H1 (cell line): ENCODE results near the gene BBS9. TPM values are rescaled to one million over a fixed set of nuclear protein-coding genes. Genes with fewer than 3 reads are reported as not detected.

Source experiments
- CTCF ChIA-PET: fragments of 300-600 bp; sonication (Branson Sonifier 250); formaldehyde crosslinking; loops from one replicate; lab custom pipeline; 2021; ENCODE audit not compliant: partially characterized antibody; lab: Charles Lee
- POLR2A ChIA-PET: fragments of 300-600 bp; sonication (Branson Sonifier 250); formaldehyde crosslinking; loops from one replicate; lab custom pipeline; 2021; ENCODE audit warnings: inconsistent platforms; ENCODE audit not compliant: partially characterized antibody; lab: Charles Lee
- DNase-seq, 2 experiments: peaks; one replicate each; pipeline versions ENCODE4 v3.0.0 to v3.0.0-alpha.2; 2010 to 2022; ENCODE audit warnings: low spot score in 2 of 2, low read depth in 1 of 2, mixed read lengths in 1 of 2
- FAIRE-seq: peaks from 2 replicates; lab custom pipeline; 2011; peaks lifted over from hg19 to GRCh38; lab: Jason Lieb, UNC
- H2AFZ ChIP-seq: 2 replicates; pipeline ENCODE4 v1.8.1; 2012; ENCODE audit warnings: low read length, inconsistent platforms
- H2AK5ac ChIP-seq: 2 replicates; pipeline ENCODE4 v1.6.1; 2013; ENCODE audit warnings: low read depth, low read length
- H2BK120ac ChIP-seq: replicated peaks from 2 replicates; pipeline ENCODE3; 2013; ENCODE audit warnings: low read depth, low read length, inconsistent platforms
- H2BK12ac ChIP-seq: 2 replicates; pipeline ENCODE4 v1.6.1; 2013; ENCODE audit warnings: low read depth, low read length
- H2BK15ac ChIP-seq: 2 replicates; pipeline ENCODE4 v1.6.1; 2013; ENCODE audit warnings: low read length
- H2BK20ac ChIP-seq: 2 replicates; pipeline ENCODE4 v1.6.1; 2013; ENCODE audit warnings: low read length
- H2BK5ac ChIP-seq: 2 replicates; pipeline ENCODE4 v1.6.1; 2013; ENCODE audit warnings: low read depth, low read length
- H3K14ac ChIP-seq: 2 replicates; pipeline ENCODE4 v1.6.1; 2013; ENCODE audit warnings: inconsistent platforms; ENCODE audit not compliant: insufficient read length
- H3K18ac ChIP-seq: 2 replicates; pipeline ENCODE4 v1.6.1; 2013; ENCODE audit warnings: low read length; ENCODE audit errors: extremely low read depth
- H3K23ac ChIP-seq: 2 replicates; pipeline ENCODE4 v1.6.1; 2013; ENCODE audit warnings: inconsistent platforms; ENCODE audit not compliant: insufficient read length
- H3K23me2 ChIP-seq: 2 replicates; pipeline ENCODE4 v1.6.1; 2013; ENCODE audit warnings: low read depth, low read length
- H3K27ac ChIP-seq: 2 replicates; pipeline ENCODE4 v1.6.1; 2011; ENCODE audit warnings: low read depth, low read length, inconsistent platforms
- H3K27me3 ChIP-seq, 4 experiments: replicated peaks in 1 of 4; 1 replicate in 1 of 4; 2 replicates in 3 of 4; pipeline versions ENCODE4 v1.6.1 to v1.8.1; 2011 to 2013; ENCODE audit warnings: low read length in 3 of 4, mild to moderate bottlenecking in 3 of 4, inconsistent platforms in 2 of 4, mixed read lengths in 2 of 4, moderate library complexity in 1 of 4; ENCODE audit not compliant: control insufficient read depth in 3 of 4, insufficient read depth in 3 of 4; ENCODE audit errors: extremely low read depth in 1 of 4
- H3K36me3 ChIP-seq, 4 experiments: 2 replicates each; pipeline versions ENCODE4 v1.6.1 to v1.8.1; 2011 to 2013; ENCODE audit warnings: mild to moderate bottlenecking in 4 of 4, low read length in 3 of 4, moderate library complexity in 2 of 4, control low read depth in 1 of 4, inconsistent platforms in 1 of 4; ENCODE audit not compliant: insufficient read depth in 4 of 4, control insufficient read depth in 2 of 4
- H3K4ac ChIP-seq: replicated peaks from 2 replicates; pipeline ENCODE3; 2013; ENCODE audit warnings: low read length, low read depth, mixed read lengths, inconsistent platforms; ENCODE audit not compliant: insufficient read length
- H3K4me1 ChIP-seq, 4 experiments: replicated peaks in 1 of 4; 1 replicate in 1 of 4; 2 replicates in 3 of 4; pipeline versions ENCODE4 v1.6.1 to v1.8.1; 2011 to 2013; ENCODE audit warnings: low read length in 3 of 4, inconsistent platforms in 2 of 4, mixed read lengths in 1 of 4; ENCODE audit not compliant: insufficient read depth in 4 of 4, control insufficient read depth in 3 of 4
- H3K4me2 ChIP-seq, 2 experiments: 2 replicates each; pipeline versions ENCODE4 v1.6.1 to v1.8.1; 2011 to 2013; ENCODE audit warnings: low read depth in 2 of 2, low read length in 2 of 2, control low read depth in 1 of 2, inconsistent platforms in 1 of 2, mild to moderate bottlenecking in 1 of 2; ENCODE audit not compliant: insufficient read depth in 1 of 2
- H3K4me3 ChIP-seq, 4 experiments: fragments of 200-600, 300-600 bp in 1 of 4; sonication (generic), shearing (Covaris generic), sonication (Bioruptor Twin) in 1 of 4; 2 replicates each; pipeline versions ENCODE4 v1.5.1 to v1.8.1; 2011 to 2016; ENCODE audit warnings: low read length in 4 of 4, low read depth in 3 of 4, control low read depth in 2 of 4, inconsistent platforms in 2 of 4, mild to moderate bottlenecking in 2 of 4, mixed read lengths in 1 of 4, moderate library complexity in 1 of 4; ENCODE audit not compliant: insufficient read depth in 2 of 4; ENCODE audit errors: extremely low read depth in 1 of 4
- H3K56ac ChIP-seq: replicated peaks from 2 replicates; pipeline ENCODE3; 2013; ENCODE audit warnings: low read depth, mild to moderate bottlenecking, mixed read lengths, low read length, inconsistent platforms; ENCODE audit not compliant: insufficient read length
- H3K79me1 ChIP-seq: 2 replicates; pipeline ENCODE4 v1.6.1; 2013; ENCODE audit warnings: low read depth, low read length, control low read depth
- H3K79me2 ChIP-seq, 2 experiments: 2 replicates each; pipeline versions ENCODE4 v1.6.1 to v1.8.1; 2012 to 2013; ENCODE audit warnings: low read length in 2 of 2, mild to moderate bottlenecking in 2 of 2, inconsistent platforms in 1 of 2; ENCODE audit not compliant: insufficient read depth in 2 of 2, control insufficient read depth in 1 of 2
- H3K9ac ChIP-seq, 4 experiments: replicated peaks in 1 of 4; 1 replicate in 1 of 4; 2 replicates in 3 of 4; pipeline versions ENCODE4 v1.6.1 to v1.8.1; 2011 to 2013; ENCODE audit warnings: low read depth in 3 of 4, low read length in 3 of 4, control low read depth in 2 of 4, mild to moderate bottlenecking in 2 of 4, moderate library complexity in 2 of 4, inconsistent platforms in 1 of 4; ENCODE audit errors: extremely low read depth in 1 of 4
- H3K9me3 ChIP-seq, 2 experiments: 2 replicates each; pipeline versions ENCODE4 v1.6.1 to v1.8.1; 2012 to 2013; ENCODE audit warnings: mild to moderate bottlenecking in 2 of 2, moderate library complexity in 2 of 2, control low read depth in 1 of 2, inconsistent platforms in 1 of 2, low read depth in 1 of 2, low read length in 1 of 2, mixed read lengths in 1 of 2; ENCODE audit not compliant: insufficient read depth in 2 of 2
- H4K20me1 ChIP-seq, 2 experiments: replicated peaks in 1 of 2; 2 replicates each; pipeline versions ENCODE3 to v1.8.1; 2011 to 2013; ENCODE audit warnings: inconsistent platforms in 2 of 2, low read length in 2 of 2, mild to moderate bottlenecking in 1 of 2; ENCODE audit not compliant: insufficient read depth in 2 of 2, control insufficient read depth in 1 of 2
- H4K5ac ChIP-seq: 2 replicates; pipeline ENCODE4 v1.6.1; 2013; ENCODE audit warnings: low read length, low read depth, mixed read lengths, inconsistent platforms; ENCODE audit not compliant: insufficient read length
- H4K8ac ChIP-seq: 2 replicates; pipeline ENCODE4 v1.8.0; 2013; ENCODE audit warnings: mild to moderate bottlenecking, moderate library complexity, low read length, inconsistent platforms; ENCODE audit not compliant: insufficient read depth; ENCODE audit errors: extremely low read depth
- H4K91ac ChIP-seq: replicated peaks from 2 replicates; pipeline ENCODE3; 2013; ENCODE audit warnings: low read length, mixed read lengths, inconsistent platforms; ENCODE audit not compliant: insufficient read length
- MAFK ChIP-seq: IDR thresholded peaks from 2 replicates; pipeline ENCODE4 v1.6.1; 2012; ENCODE audit warnings: low read depth, mild to moderate bottlenecking, improper control_type of control experiment, low read length
- SIX5 ChIP-seq: IDR thresholded peaks from 2 replicates; pipeline ENCODE4 v1.6.1; 2011; ENCODE audit warnings: mild to moderate bottlenecking, low read depth, low read length
- SRF ChIP-seq: IDR thresholded peaks from 2 replicates; pipeline ENCODE4 v1.6.1; 2011; ENCODE audit warnings: mild to moderate bottlenecking, low read depth, low read length, moderate library complexity
- SUZ12 ChIP-seq: fragments of 200-600 bp; sonication (generic); IDR thresholded peaks from 2 replicates; pipeline ENCODE4 v1.6.1; 2012; ENCODE audit warnings: mild to moderate bottlenecking, inconsistent platforms, low read length, moderate library complexity, mixed read lengths
- TAF7 ChIP-seq: optimal IDR thresholded peaks from 2 replicates; pipeline ENCODE3; 2011; ENCODE audit warnings: low read depth, mild to moderate bottlenecking, inconsistent platforms, low read length, moderate library complexity, borderline replicate concordance
- WGBS, 2 experiments: shearing (Covaris generic) in 1 of 2; methylation state at CpG; one replicate each; pipeline versions ENCODE4 v1.1.6 to v1.1.7; 2013 to 2015; ENCODE audit warnings: low lambda C conversion rate in 2 of 2, mixed read lengths in 2 of 2, inconsistent platforms in 1 of 2, low coverage in 1 of 2, missing lambda C conversion rate in 1 of 2; ENCODE audit not compliant: insufficient replicate concordance in 2 of 2, insufficient coverage in 1 of 2, insufficient read length in 1 of 2; ENCODE audit errors: extremely low coverage in 1 of 2, missing lambda C conversion rate in 1 of 2; 5-methylcytosine and 5-hydroxymethylcytosine counted together
- polyA plus RNA-seq, 7 experiments: library from polyadenylated mRNA; depleted of rRNA in 3 of 7; stranded (reverse) in 5 of 7; unstranded in 2 of 7; fragments of >200 nt in 5 of 7; fragments of 200-250 nt in 2 of 7; gene quantifications; 1 replicate in 5 of 7; 2 replicates in 1 of 7; 4 replicates in 1 of 7; pipeline versions ENCODE4 v1.2.1 to v1.2.3, GENCODE V29; 2011 to 2013; ENCODE audit warnings: missing spikeins in 2 of 7, mixed read lengths in 2 of 7
- total RNA-seq: library from RNA; stranded (reverse); fragmentation: NEBNext Ultra II Directional; extraction: Animal tissue kit (Norgen Biotek cat#: 25700); gene quantifications from 2 replicates; pipeline ENCODE4 v1.2.1, GENCODE V29; 2021
- TF ChIP-seq, protein P1 (sequence below): IDR thresholded peaks from 2 replicates; pipeline ENCODE4 v1.6.1; 2012; ENCODE audit warnings: low read length, inconsistent platforms

Gene BBS9
- total and polyA plus RNA-seq, 2 of the 8 experiments (the other 6 are each of a cell fraction or from before 2014, with no cell fraction given) = 22.3 to 37.0 TPM

DNA sequence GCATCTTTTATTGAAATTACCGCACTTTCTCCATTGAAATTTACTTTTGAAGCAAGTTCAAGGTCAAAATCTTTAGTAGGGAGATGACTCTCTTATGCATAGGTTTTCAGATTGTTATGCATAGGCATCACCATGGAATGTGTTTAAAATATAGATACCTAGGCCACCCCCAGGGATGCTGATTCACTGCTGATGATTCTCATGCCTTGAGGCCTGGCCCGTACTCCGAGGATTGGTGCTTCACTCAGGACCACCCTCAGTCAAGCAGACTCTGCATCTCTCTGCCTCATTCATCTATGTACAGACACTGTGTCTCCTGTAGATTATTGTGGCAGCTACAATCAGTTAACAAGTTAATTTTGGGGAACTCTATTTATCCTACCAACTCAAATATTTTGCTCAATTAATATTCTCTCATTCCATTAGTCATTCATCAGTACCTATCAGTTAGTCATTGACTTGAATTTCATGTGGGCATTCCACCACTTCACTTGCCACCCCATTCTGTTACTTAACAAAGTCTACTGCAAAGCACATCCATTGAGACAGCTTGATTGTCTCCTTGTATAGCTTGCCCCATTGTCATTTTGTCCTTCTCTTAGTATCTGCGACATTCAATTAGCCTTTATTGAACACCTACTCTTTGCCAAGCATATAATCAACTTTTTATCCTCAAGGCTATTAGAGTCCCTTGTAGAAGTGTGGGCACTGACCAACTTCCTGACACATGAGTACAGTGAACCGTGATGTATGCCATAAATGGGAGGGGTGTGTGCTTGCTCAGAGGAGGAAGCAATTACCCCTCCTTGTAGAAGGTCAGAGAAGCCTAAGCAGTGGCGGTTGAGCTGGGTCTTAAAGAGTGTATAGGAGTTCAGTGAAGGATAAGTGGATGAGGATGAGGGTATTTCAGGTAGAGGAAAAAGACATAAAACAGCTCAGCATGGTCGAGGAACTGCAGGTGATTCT, 520.4 kb downstream of the BBS9 start:
- no peak overlapping the region for H2AK5ac ChIP-seq
- no peak overlapping the region for H2BK20ac ChIP-seq
- FAIRE-seq (no peak), DNase-seq (no peak)
- H3K9me3 ChIP-seq = peaks cover 0 to 7% of the 10 kb centered on the region in 2 experiments; a peak in 1 of 4 replicates
- H3K4me2 ChIP-seq = no peak overlapping the region
- H3K23ac ChIP-seq = no peak overlapping the region
- H3K18ac ChIP-seq = no peak overlapping the region
- H3K14ac ChIP-seq = no peak overlapping the region
- H2BK12ac ChIP-seq = no peak overlapping the region
- H3K9ac ChIP-seq = no peak overlapping the region
- no peak overlapping the region for H2BK15ac ChIP-seq
- no peaks in the 10 kb centered on the region for H3K23me2 ChIP-seq
- no peak overlapping the region for H2AFZ ChIP-seq
- CTCF ChIA-PET = no interaction called here
- H3K56ac ChIP-seq = no peak overlapping the region
- H2BK5ac ChIP-seq = no peak overlapping the region
- H3K79me1 ChIP-seq = no peaks in the 10 kb centered on the region
- H3K36me3 ChIP-seq = peaks cover 0 to 5% (median 0%) of the 10 kb centered on the region in 4 experiments; a peak in 1 of 8 replicates
- POLR2A ChIA-PET = no interaction called here
- no peaks in the 10 kb centered on the region for H3K27me3 ChIP-seq
- H3K4ac ChIP-seq = no peak overlapping the region
- TF ChIP-seq SIX5 (no peak), SRF (no peak), SUZ12 (no peak), TAF7 (no peak), MAFK (no peak)
- TF ChIP-seq, protein P1, sequence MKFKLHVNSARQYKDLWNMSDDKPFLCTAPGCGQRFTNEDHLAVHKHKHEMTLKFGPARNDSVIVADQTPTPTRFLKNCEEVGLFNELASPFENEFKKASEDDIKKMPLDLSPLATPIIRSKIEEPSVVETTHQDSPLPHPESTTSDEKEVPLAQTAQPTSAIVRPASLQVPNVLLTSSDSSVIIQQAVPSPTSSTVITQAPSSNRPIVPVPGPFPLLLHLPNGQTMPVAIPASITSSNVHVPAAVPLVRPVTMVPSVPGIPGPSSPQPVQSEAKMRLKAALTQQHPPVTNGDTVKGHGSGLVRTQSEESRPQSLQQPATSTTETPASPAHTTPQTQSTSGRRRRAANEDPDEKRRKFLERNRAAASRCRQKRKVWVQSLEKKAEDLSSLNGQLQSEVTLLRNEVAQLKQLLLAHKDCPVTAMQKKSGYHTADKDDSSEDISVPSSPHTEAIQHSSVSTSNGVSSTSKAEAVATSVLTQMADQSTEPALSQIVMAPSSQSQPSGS = no peak
- H3K4me3 ChIP-seq = no peak overlapping the region
- no peak overlapping the region for H4K91ac ChIP-seq
- H3K79me2 ChIP-seq = no peaks in the 10 kb centered on the region
- H4K20me1 ChIP-seq = no peaks in the 10 kb centered on the region
- H3K4me1 ChIP-seq = no peaks in the 10 kb centered on the region
- H4K8ac ChIP-seq = no peak overlapping the region
- no peak overlapping the region for H4K5ac ChIP-seq
- H3K27ac ChIP-seq = no peak overlapping the region
- no peak overlapping the region for H2BK120ac ChIP-seq
- WGBS, 2 experiments = 95% methylated on average over 7 of the region's 7 CpGs; no CpG with 5 or more reads in 1 of the 2 experiments
